Stimulated activated CD8-positive, alpha-beta memory T cell treated with anti-CD3 and anti-CD28 coated beads, Interleukin-15, amount 100 ng/mL, for 4 hours (primary cell): ENCODE measurements around the gene GPRC5C.

Experiments
- DNase-seq, 2 donors: peaks; one replicate each; pipeline ENCODE4 v3.0.0-alpha.2; 2020; ENCODE audit warnings: low read depth in 2 of 2

The GPRC5C gene

GRCh38 chr17:74433421-74434121 lies 1.7 kb downstream of the GPRC5C start:
- DNase-seq = no peak

GRCh38 chr17:74435775-74436359 lies 4.0 kb downstream of the GPRC5C start:
- DNase-seq = no peak

- DNase-seq = no peak
Measured at GRCh38 chr17:74437702-74438101, 5.8 kb downstream of the GPRC5C start.

- DNase-seq = no peak
Measured at GRCh38 chr17:74439691-74440567, 8.0 kb downstream of the GPRC5C start.

- no peak for DNase-seq
Measured at GRCh38 chr17:74441537-74441936, 9.6 kb downstream of the GPRC5C start.

GRCh38 chr17:74442291-74442669 lies 10.4 kb downstream of the GPRC5C start:
- DNase-seq = no peak

- no peak for DNase-seq
Measured at GRCh38 chr17:74442670-74443515, 11.0 kb downstream of the GPRC5C start.

- DNase-seq = no peak
Measured at GRCh38 chr17:74443516-74444296, 11.8 kb downstream of the GPRC5C start.

GRCh38 chr17:74444406-74444805 lies 12.5 kb downstream of the GPRC5C start:
- no peak for DNase-seq

- DNase-seq = no peak
Measured at GRCh38 chr17:74445158-74445557, 13.3 kb downstream of the GPRC5C start.

GRCh38 chr17:74446551-74447500 lies 14.9 kb downstream of the GPRC5C start:
- no peak for DNase-seq

- DNase-seq = no peak
Measured at GRCh38 chr17:74447628-74448159, 15.8 kb downstream of the GPRC5C start.

- no peak for DNase-seq
Measured at GRCh38 chr17:74448756-74449155, 16.9 kb downstream of the GPRC5C start.

GRCh38 chr17:74449306-74449705 lies 17.4 kb downstream of the GPRC5C start:
- no peak for DNase-seq

GRCh38 chr17:74449773-74450172 lies 17.9 kb downstream of the GPRC5C start:
- DNase-seq = no peak

GRCh38 chr17:74450231-74450630 lies 18.3 kb downstream of the GPRC5C start:
- no peak for DNase-seq

- no peak for DNase-seq
Measured at GRCh38 chr17:74450925-74451403, 19.1 kb downstream of the GPRC5C start.

GRCh38 chr17:74451557-74451956 lies 19.7 kb downstream of the GPRC5C start:
- no peak for DNase-seq

GRCh38 chr17:74452033-74452840 lies 20.3 kb downstream of the GPRC5C start:
- DNase-seq = no peak
